ENCODE measurements around the gene STARD9.
"Not testable (repeated sequence)": the region's sequence is repeated elsewhere in the genome, so short reads cannot be mapped to it uniquely, and the experiment has no call there.

The STARD9 gene

GRCh38 chr15:42623951-42624350 is 48.5 kb downstream of the STARD9 start:
- no peak for DNase-seq (ENCODE audit: low read depth in 2 of 2, low spot score in 1 of 2)

- DNase-seq (ENCODE audit: low read depth in 2 of 2, low spot score in 1 of 2) = no peak
Measured at GRCh38 chr15:42627485-42627884, 52.1 kb downstream of the STARD9 start.

GRCh38 chr15:42628761-42629160 is 53.4 kb downstream of the STARD9 start:
- no peak for DNase-seq (ENCODE audit: low read depth in 2 of 2, low spot score in 1 of 2)

- no peak for DNase-seq (ENCODE audit: low read depth in 2 of 2, low spot score in 1 of 2)
Measured at GRCh38 chr15:42632105-42632675, 56.8 kb downstream of the STARD9 start.

GRCh38 chr15:42640109-42640508 is 64.7 kb downstream of the STARD9 start:
- no peak for DNase-seq (ENCODE audit: low read depth in 2 of 2, low spot score in 1 of 2)

GRCh38 chr15:42650208-42651066 is 75.0 kb downstream of the STARD9 start:
- DNase-seq (ENCODE audit: low read depth in 2 of 2, low spot score in 1 of 2) = peak in 1 of 2 donors; percentile 1

GRCh38 chr15:42665827-42666226 is 90.4 kb downstream of the STARD9 start:
- no peak for DNase-seq (ENCODE audit: low read depth in 2 of 2, low spot score in 1 of 2)

- no peak for DNase-seq (ENCODE audit: low read depth in 2 of 2, low spot score in 1 of 2)
Measured at GRCh38 chr15:42667855-42668254, 92.4 kb downstream of the STARD9 start.

GRCh38 chr15:42670451-42670850 is 95.0 kb downstream of the STARD9 start:
- DNase-seq (ENCODE audit: low read depth in 2 of 2, low spot score in 1 of 2) = no peak

GRCh38 chr15:42672444-42672843 is 97.0 kb downstream of the STARD9 start:
- DNase-seq (ENCODE audit: low read depth in 2 of 2, low spot score in 1 of 2) = no peak

- DNase-seq (ENCODE audit: low read depth in 2 of 2, low spot score in 1 of 2) = no peak
Measured at GRCh38 chr15:42674472-42674871, 99.1 kb downstream of the STARD9 start.

- no peak for DNase-seq (ENCODE audit: low read depth in 2 of 2, low spot score in 1 of 2)
Measured at GRCh38 chr15:42675021-42675420, 99.6 kb downstream of the STARD9 start.

GRCh38 chr15:42679285-42680141 is 104.1 kb downstream of the STARD9 start:
- DNase-seq (ENCODE audit: low read depth in 2 of 2, low spot score in 1 of 2) = no peak

- not testable (repeated sequence) for DNase-seq (ENCODE audit: low read depth in 2 of 2, low spot score in 1 of 2)
Measured at GRCh38 chr15:42680142-42680482, 104.7 kb downstream of the STARD9 start.

GRCh38 chr15:42681119-42681518 is 105.7 kb downstream of the STARD9 start:
- no peak for DNase-seq (ENCODE audit: low read depth in 2 of 2, low spot score in 1 of 2)

- DNase-seq (ENCODE audit: low read depth in 2 of 2, low spot score in 1 of 2) = no peak
Measured at GRCh38 chr15:42686281-42686680, 110.9 kb downstream of the STARD9 start.

GRCh38 chr15:42687740-42688139 is 112.3 kb downstream of the STARD9 start:
- DNase-seq (ENCODE audit: low read depth in 2 of 2, low spot score in 1 of 2) = no peak

- DNase-seq (ENCODE audit: low read depth in 2 of 2, low spot score in 1 of 2) = no peak
Measured at GRCh38 chr15:42688301-42688700, 112.9 kb downstream of the STARD9 start.

GRCh38 chr15:42691308-42691707 is 115.9 kb downstream of the STARD9 start:
- no peak for DNase-seq (ENCODE audit: low read depth in 2 of 2, low spot score in 1 of 2)

GRCh38 chr15:42691770-42692169 is 116.4 kb downstream of the STARD9 start:
- DNase-seq (ENCODE audit: low read depth in 2 of 2, low spot score in 1 of 2) = no peak

GRCh38 chr15:42692536-42692935 is 117.1 kb downstream of the STARD9 start:
- DNase-seq (ENCODE audit: low read depth in 2 of 2, low spot score in 1 of 2) = no peak

GRCh38 chr15:42692997-42693396 is 117.6 kb downstream of the STARD9 start:
- no peak for DNase-seq (ENCODE audit: low read depth in 2 of 2, low spot score in 1 of 2)
